HG02759 (cell line): ENCODE results near the gene DCLRE1B.

Experiments
- ATAC-seq: cut with Tn5 transposase; IDR thresholded peaks from one replicate; pipeline ENCODE4 v1.9.1; 2021; ENCODE audit warnings: mild to moderate bottlenecking, moderate library complexity; ENCODE audit not compliant: unreplicated experiment

The DCLRE1B gene

GRCh38 chr1:113904674-113905434, at the start of gene DCLRE1B, which contains the start of gene AP4B1:
DCLRE1B (plus strand) TSS chr1:113905326; CDS start chr1:113905587, 261 bp downstream.
AP4B1 (minus strand) TSS chr1:113904799; CDS start chr1:113904717, 82 bp downstream.
- peak; percentile 92 for ATAC-seq

- ATAC-seq, result no peak
Measured at GRCh38 chr1:113855630-113856400, 49.3 kb upstream of the DCLRE1B start.

DNA sequence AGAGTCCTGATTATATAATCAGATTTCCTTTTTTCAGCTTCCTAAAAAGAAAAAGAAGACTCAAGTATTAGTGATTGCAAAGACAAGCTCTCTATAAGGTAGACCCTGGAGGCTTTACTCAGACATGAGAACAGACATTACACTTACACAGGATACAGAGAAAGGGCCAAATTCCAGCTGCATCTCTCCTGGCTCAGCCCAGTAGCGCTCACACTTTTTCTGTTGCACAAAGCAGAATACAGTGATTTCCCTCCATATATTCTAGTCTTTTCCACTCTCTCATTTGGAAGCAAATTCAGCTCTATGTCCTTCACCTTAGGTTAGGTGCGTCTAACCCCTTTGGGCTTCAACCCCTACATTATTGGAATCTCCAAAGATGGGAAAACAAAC, 48.7 kb upstream of the DCLRE1B start:
- ATAC-seq, result no peak

- ATAC-seq, result no peak
Measured at GRCh38 chr1:113857776-113858175, 47.4 kb upstream of the DCLRE1B start.

- peak; percentile 43 for ATAC-seq
Measured at GRCh38 chr1:113858418-113858817, 46.7 kb upstream of the DCLRE1B start.

DNA sequence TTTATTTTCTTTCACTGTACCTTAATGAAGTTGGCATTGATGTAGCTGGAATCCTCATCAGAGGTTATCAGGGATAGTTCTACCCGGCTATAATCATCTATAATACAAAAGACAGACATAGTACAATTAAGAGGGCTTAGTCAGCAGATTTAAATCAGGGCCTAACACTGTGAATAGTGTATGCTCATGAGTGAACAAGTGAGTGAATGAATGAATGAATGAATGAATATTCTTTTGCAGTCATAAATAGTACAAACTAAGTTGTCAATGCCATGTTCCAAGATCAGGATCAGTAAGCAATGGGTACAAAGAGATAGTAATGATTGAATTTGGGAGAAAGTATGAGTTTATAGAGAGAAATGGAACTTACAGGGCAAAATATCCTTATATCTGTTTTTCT, 46.1 kb upstream of the DCLRE1B start:
- ATAC-seq, result no peak

DNA sequence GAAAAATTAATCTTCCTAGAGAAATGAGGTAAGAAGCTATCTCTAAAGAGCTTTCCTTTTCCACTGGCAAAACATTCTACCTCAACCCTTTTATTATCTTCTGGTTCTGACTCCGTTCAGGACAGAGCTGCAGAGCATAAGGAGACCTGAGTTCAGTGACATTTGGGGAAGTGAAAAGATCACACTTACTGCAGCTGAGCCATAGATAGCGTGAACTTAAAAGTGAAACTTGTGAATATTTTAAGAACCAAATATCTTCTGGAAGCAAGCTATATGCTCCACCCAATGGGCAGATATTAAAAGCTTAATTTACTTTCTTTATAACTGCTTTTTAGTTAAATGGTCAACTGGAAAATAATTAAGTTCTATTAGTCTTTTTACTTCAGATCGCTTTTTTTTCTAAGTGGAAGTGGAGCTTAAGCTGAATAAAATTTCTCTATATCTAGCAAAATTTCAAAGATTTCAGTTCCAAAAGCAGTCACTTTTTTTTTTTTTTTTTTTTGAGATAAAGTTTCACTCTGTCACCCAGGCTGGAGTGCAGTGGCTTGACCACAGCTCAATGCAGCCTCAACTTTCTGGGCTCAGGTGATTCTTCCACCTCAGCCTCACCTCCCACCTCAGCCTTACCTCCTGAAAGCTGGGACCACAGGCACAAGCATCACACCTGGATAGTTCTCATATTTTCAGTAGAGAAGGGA, 45.5 kb upstream of the DCLRE1B start:
- ATAC-seq, result peak; percentile 85

GRCh38 chr1:113860891-113861290, 44.2 kb upstream of the DCLRE1B start:
- ATAC-seq, result no peak

DNA sequence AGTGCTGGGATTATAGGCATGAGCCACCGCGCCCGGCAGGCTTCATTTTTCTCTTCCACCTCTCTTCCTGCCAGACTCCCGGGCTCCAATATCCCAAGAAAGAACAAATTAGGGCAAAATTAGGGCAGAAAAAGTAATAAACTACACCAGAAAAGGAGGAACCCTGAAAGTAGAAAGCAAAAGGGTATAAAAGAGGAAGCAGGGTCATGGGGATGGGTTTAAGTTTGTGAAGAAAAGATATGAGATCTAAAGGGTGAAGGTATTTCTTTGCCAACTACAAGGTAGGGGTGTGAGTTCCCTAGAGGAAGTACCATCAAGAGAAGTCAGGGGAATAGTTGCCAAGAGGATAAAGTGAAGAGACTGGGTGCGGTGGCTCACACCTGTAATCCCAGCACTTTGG, 43.5 kb upstream of the DCLRE1B start:
- ATAC-seq, result no peak

GRCh38 chr1:113868387-113869083, 36.6 kb upstream of the DCLRE1B start:
- ATAC-seq, result no peak

DNA sequence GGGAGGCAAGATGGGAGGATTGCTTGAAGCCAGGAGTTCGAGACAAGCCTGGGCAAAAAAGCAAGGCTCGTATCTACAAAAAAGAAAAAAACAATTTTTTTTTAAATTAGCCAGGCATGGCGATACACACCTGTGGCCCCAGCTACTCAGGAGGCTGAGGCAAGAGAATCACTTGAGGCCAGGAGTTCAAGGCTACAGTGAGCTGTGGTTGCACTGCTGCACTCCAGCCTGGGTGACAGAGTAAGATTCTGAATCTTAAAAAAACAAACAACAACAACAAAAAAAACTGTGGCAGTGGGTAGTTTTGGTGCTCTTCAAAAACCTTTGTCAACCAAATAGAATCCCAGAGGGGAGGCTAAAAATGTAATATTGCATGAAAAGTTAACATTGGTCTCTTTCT, 34.3 kb upstream of the DCLRE1B start:
- no peak for ATAC-seq

GRCh38 chr1:113871597-113872113, 33.5 kb upstream of the DCLRE1B start, which contains the start of gene PTPN22:
PTPN22 (minus strand) TSS chr1:113871712.
- ATAC-seq, result peak; percentile 92

DNA sequence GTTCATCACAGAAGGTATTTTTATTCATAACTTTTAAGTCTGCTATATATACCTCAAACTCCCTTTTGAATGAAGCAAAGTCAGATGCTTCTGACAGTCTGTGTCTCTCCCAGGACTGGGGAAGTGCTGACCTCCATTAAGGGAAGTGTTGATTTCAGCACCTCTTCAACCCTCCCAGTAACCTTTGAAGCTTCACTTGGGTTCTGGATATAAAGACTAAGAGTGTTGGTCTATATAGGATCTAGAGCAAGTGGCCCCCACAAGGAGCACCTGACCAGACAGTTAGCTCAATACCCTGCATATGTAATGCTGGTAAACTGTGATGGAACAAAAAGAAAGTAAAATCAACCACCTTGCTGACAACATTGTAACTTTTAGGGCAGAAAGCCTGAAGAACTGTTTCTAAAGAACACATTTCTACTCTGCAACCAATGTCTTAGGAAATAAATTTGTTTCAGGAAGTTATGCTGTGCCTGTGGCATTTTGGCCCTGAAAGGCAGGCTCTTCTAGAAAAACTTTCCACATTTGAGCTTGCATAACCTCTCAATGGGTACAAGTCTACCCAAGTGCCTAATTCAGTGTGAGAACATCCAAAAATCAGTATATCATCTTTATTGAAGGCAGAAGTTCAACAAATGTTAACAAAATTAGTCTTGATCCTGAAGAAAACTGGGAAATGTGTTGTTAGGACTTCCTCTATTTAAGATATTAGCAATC, 32.7 kb upstream of the DCLRE1B start:
- peak; percentile 7 for ATAC-seq

DNA sequence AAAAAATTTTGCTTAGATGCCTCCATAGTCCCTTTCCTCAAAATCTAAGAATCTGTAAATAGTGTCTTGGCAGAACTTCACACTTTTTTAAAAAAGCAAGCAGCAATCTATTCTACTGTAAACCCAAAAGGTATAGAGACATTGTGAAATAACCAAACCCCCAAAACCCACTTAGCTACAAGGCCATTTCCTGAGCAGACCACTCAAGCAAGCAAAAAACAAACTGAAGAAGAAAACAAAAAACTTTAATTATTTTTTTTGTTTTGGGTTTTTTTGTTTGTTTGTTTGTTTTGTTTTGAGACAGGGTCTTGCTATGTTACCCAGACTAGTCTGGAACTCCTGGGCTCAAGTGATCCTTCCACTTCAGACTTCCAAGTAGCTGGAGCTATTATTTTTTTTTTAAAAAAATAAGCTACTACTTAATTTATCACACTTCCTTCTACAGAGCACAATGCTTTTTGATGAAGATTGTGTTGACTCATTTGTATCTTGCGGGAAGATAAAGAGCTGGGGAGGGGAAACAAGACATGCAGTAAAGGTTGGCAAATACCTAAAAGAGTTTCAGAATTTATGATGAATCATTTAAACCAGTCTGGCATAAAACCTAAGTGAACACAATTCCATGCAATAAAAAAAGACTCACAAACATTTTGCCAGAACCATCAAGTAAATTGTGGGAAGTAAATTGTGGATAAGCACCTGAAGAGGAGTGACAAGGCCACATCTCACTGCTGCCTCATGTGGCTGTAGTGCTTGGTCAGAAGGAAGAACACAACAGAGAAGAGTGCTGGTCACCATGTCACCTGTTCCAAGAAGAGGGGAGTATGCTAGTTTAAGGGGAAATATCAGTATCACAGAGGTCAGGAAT, 30.9 kb upstream of the DCLRE1B start:
- ATAC-seq, result no peak

DNA sequence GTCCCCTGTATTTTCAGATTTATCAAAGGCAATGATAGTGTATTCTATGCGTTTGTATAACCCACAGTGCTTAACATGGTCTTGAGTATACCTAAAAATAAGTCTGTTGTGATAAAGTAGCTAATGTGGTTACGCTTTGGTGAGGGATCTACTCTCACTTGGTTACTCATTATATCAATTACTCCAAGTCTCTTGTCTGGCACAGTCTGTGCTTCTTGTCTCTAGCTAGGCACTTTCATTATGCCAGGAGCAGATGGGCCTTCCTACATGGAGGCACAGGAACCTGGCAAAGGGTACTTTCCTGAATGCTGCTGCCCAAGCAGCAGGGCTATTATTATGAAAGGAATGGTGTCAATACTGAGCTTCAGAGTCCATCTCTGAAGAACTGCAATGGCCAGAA, 29.4 kb upstream of the DCLRE1B start:
- ATAC-seq, result peak; percentile 39

DNA sequence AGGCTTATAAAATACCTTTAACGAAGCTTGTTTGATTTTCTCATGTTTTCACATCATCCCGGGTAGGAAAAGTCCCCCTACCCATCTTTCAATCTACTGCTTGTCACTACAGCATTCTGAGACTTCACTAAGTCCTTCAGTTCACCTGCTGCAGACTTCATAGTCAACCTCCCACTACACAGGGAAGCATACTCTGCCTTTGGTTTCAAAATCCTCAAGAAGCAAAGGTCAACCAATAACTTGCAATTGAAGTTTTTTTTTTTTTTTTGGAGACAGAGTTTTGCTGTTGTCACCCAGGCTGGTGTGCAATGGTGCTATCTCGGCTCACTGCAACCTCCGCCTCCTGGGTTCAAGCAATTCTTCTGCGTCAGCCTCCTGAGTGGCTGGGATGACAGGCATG, 28.9 kb upstream of the DCLRE1B start:
- no peak for ATAC-seq

GRCh38 chr1:113879739-113880038, 25.4 kb upstream of the DCLRE1B start:
- ATAC-seq, result no peak

- ATAC-seq, result no peak
Measured at GRCh38 chr1:113881661-113882060, 23.5 kb upstream of the DCLRE1B start.
